SH-SY5Y (cell line): ENCODE data around the gene AFG3L2.

ENCODE experiments used
- GATA2 ChIP-seq: IDR thresholded peaks from 2 replicates; pipeline ENCODE4 v1.6.1; 2011; ENCODE audit warnings: mild to moderate bottlenecking, low read depth, low read length
- GATA3 ChIP-seq: IDR thresholded peaks from 2 replicates; pipeline ENCODE4 v1.6.1; 2011; ENCODE audit warnings: low read depth, mild to moderate bottlenecking, low read length, moderate library complexity

DNA sequence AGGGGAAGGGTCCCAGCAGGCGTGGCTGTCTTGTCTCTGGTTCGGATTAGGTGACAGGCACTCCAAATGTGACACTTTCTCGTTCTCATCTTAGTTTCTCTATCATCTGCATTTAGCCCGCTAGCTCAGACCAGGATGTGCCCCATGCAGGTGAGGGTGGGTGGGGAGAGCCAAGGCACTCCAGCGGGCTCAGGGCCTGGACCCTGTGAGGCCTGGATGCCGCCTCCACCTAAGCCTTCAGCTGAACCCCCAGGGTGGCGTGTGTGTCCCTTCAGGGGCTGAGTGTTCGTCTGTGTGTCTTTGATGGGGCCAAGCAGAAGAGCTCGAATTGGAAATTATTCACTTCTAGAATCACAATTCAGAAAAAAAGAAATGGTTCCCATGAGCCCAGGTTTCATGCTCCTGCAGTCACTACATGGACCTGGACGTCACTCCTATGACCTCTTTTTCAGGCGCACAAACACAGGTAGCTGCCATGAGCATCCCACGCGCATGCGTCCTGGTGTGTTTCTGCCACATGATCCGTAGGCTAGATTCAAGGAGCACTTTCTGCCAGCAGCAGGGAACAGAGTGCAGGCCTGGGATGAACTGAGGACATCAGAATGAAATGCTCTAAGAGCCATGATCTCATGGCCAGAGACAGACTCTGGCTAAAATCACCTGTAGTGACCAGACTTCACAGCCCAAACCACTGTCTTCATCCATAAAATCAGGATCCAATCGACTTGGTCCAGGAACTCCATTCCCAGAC, 97.1 kb downstream of the AFG3L2 start:
- TF ChIP-seq GATA2, result no peak
- no peak for TF ChIP-seq GATA3
